Measurements from ENCODE around the gene POLR3K.
A peak's percentile ranks its signal among the peaks of the same experiment; 100 is the strongest.
"Not testable (repeated sequence)": the region's sequence is repeated elsewhere in the genome, so short reads cannot be mapped to it uniquely, and the experiment has no call there.

POLR3K gene

GRCh38 chr16:47234-47633, 6.2 kb downstream of the POLR3K start:
- DNase-seq (ENCODE audit: low read depth in 2 of 3, low spot score in 1 of 3), result no peak

GRCh38 chr16:46510-46909, 6.9 kb downstream of the POLR3K start:
- not testable (repeated sequence) for DNase-seq (ENCODE audit: low read depth in 2 of 3, low spot score in 1 of 3)

- DNase-seq (ENCODE audit: low read depth in 2 of 3, low spot score in 1 of 3), result no peak
Observed at GRCh38 chr16:45454-45853, 8.0 kb downstream of the POLR3K start.

DNA sequence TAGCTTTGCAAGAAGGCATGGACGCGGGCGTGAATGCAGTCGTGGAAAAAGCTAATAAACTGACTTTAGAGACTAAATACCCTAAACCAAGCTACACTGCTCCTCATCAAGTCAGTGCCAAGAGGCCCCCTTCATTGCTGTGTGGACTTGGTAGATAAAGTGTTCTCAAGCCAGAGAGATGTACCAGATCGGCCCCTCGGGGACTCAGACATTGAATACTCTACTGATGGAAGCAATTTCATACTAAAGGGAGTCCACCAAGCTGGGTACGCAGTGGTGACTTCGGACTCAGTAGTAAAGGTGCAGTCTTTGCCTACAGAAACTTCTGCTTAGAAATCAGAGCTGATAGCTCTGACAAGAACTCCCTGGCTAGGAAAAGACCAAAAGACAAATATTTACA, 8.8 kb downstream of the POLR3K start:
- no peak for DNase-seq (ENCODE audit: low read depth in 2 of 3, low spot score in 1 of 3)

- DNase-seq (ENCODE audit: low read depth in 2 of 3, low spot score in 1 of 3), result no peak
Observed at GRCh38 chr16:43294-43693, 10.1 kb downstream of the POLR3K start.

DNA sequence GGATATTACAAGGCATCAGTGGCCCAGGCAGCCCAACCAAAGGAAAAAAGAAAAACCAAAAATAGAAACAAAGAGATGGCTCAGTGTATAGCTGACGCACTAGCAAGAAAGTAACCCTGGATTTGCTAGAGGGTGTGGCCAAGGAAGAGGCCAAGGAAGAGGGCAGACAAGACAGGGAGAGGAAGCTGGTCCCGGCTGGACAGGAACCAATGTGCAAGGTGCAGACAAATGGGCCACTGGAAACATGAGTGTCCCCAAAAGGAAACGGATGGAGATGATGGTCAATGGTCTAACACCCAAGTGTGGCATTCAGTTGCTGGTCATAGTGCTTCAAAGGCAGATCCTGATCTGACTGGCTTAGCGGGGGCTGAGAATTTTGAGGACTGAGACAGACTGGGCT, 10.7 kb downstream of the POLR3K start:
- no peak for DNase-seq (ENCODE audit: low read depth in 2 of 3, low spot score in 1 of 3)

DNA sequence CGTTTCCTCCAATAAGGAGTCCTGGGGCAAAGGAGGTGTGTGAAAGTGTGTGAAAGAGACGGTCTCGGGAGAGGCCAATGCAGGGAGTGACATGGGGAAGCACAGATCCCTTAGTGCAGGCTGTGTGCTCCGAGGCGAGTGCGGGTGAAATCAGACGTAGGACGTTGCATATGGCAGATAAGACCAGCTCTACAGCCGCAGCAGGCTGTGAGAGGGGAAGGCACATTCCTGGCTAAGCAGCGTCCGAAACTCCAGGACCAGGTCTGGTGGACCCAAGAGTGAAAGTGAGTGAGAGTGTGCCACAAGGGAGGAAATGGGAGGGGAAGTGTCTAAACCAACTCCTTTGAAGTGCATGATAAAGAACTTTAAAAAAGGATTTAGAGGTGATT, 11.3 kb downstream of the POLR3K start:
- no peak for DNase-seq (ENCODE audit: low read depth in 2 of 3, low spot score in 1 of 3)

DNA sequence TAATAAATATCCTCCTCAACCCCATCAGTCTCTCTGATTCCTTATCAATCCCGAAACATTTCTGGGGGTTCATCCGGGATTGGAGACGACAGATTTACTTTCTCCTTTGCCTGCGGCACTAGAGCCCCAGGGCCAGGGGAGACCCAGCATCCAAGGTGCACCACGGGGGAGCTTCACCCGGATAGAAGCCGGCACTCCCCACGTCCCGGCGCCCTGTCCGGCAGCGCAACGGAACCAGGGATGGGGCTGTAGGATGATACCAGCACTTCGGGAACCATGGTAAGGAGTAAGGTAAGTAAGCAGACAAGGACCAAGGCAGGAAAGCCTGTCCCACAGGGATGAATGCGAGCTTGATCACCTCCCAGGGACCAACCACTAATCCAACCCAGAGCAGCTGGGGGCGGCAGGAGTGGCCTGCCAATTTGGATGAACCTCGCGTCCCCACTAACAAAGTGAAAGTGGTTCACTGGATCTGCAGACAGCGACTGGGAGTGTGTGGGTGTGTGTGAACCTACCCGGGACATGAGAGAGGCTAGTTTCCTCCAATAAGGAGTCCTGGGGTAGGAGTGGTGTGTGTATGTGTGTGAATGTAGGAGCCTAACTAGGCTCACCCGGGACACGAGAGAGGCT, 11.9 kb downstream of the POLR3K start:
- no peak for DNase-seq (ENCODE audit: low read depth in 2 of 3, low spot score in 1 of 3)

DNA sequence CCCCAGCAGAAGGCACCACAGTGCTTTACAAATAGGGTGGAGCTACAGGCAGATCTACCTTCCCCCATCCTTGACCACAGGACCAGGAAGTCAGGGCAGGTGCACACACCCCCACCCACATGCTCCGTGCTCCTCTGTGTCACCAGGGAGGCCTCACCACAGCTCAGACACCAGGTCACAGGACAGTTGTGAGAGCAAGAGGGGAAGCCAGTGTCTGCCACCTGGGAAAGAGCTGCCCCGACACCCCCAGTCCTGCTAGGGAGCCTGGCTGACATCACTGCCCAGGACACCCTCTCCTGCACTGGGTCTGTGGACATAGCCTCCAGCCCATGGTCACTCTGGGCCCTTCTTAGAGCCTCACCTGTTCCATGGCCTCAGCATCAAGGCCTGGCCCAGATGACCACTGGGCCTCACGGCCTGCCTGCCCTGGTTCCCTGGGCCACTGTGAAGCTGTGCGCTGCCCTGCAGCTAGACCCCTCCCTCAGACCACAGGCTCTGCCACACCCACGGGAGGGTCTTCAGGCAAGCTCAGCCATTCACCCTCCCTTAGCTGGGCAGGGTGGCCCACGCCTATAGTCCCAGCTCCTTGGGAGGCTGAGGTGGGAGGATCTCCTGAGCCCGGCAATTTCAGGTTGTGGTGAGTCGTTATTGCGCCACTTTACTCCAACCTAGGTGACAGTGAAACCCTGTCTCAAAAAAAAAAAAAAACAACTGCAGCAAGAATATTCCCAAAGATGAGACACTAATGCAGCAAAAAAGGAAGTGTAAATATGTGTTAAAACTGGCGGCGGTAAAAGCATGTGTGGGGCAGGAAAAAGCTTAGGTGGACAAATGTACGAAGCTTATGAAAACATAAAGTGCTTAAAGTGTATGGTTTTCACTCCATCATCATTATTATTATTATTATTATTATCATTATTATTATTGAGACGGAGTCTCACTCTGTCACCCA, 14.2 kb downstream of the POLR3K start:
- DNase-seq (ENCODE audit: low read depth in 2 of 3, low spot score in 1 of 3), result peak in 1 of 3 donors; percentile 25

DNA sequence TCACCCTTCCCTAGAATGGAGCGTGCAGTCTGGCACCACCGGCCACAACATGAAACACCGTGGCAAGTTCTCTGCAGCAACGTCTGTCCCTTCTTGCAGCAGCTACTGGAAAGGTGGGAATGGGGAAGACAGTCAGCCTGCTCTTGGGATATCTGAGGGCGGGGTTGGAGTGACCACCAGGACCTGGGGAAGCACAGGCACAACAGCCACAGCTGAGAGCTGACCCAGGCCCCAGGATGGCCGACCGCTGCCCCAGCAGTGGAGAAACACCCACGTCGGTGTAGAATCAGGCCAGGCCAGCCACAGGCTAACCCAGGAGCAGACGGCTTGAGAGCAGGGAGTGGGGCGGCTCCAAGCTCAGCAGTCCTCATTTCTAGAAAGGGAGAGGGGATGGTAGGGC, 15.2 kb downstream of the POLR3K start:
- DNase-seq (ENCODE audit: low read depth in 2 of 3, low spot score in 1 of 3), result not testable (repeated sequence)

DNA sequence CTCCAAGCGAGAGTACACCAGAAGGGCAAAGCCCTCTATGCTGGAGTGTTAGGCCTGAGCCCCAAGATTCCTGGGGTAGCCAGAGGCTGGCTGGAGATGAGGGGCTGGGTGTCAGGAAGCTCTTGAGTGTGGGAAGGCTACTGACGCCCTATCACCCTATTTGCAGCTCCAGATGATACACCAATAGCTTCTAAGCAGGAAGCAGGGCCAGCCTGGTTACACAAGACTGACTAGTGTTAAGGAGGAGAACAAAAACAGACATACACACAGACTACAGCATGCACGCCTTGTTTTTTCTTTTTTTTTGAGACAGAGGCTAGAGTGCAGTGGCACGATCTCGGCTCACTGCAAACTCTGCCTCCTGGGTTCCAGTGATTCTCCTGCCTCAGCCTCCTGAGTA, 15.9 kb downstream of the POLR3K start:
- no peak for DNase-seq (ENCODE audit: low read depth in 2 of 3, low spot score in 1 of 3)

DNA sequence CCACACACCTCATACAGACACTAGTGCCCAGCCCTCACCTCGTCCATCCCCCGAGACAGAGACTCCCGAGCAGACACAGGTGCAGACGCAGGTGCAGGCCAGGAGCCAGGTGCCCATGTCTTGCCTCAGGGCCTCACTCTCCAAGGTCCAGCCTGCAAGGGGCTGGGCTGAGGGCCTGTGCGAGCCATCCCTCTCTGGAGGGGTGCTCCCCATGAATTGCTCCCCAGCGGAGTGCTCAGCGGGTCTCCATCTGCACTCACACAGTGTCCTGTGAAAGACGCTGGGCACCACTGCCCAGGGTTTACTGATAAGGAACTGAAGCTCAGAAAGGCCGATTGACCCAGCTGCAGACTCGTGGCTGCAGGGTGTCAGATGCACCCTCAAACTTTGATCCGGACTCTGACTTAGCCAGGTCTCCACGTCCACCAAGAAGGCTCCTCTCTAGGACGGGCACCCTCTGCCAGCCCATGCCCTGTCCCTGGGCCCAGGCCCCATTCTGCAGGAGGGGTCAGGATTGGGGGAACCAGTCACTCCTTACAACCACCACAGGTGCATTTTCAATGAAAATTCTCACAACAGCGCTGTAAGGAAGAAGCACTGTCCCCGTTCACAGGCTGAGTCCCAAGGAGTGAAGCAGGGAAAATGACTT, 16.9 kb downstream of the POLR3K start:
- no peak for DNase-seq (ENCODE audit: low read depth in 2 of 3, low spot score in 1 of 3)

DNA sequence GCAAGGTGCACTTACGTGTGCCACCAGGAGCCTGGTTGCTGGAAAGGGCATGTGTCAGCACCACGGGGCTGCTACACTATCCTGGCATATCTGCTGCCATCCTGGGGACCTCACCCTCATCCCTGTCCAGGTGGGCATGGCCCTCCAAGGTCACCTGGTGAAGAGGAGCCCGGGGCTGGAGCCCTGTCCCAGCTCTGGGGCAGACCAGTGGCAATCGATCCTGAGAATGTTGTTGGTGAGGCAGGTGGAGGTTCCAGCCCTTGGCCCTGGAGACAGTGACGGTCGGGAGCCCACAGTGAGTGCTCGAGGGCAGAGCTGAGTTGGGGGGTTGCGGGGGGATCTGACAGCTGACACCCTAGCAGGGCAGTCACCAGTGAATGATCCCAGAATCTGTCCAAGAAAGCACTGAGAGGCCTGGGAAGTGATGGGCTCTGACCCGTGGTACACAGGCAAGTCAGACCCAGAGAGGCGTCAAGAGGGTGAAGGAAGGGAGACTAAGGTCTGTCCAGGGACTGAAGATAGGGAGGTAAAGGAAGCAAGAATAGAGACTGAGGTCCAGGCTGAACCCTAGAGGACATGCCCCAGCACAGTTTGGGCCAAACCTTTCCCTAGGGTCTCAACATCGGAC, 17.6 kb downstream of the POLR3K start:
- DNase-seq (ENCODE audit: low read depth in 2 of 3, low spot score in 1 of 3), result no peak

DNA sequence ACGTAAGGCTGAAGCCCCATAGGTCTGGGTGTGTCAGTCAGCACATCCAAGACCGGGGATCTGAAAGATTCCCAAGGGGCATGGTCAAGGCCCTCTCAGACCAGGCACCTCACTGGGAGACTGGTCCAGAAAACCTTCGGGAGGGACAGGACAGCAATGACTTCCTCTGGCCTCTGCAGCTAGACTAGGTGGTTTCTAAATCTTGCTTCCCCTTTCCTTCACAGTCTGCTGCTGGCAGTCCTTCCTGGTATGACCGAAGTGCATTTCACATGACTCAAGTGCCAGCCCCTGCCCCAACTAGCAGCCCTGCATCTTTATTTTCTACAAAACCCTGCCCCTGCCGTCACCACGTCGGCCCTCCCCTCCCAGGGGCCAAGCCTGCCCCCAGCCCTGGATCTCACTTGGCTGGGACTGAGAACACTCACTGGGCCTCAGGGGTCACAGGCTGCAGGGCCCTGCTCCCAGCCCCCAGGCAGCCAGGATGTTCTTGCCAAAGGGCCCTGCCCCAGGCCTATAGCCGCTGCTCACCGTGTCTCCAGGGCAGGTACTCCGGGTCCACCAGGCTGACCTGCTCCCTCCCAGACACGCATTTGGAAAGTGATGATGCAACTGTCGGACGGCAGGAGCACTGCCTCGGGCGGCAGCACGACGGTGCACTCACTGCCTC, 18.3 kb downstream of the POLR3K start:
- no peak for DNase-seq (ENCODE audit: low read depth in 2 of 3, low spot score in 1 of 3)

GRCh38 chr16:34648-34987, 18.8 kb downstream of the POLR3K start:
- DNase-seq (ENCODE audit: low read depth in 2 of 3, low spot score in 1 of 3), result no peak

DNA sequence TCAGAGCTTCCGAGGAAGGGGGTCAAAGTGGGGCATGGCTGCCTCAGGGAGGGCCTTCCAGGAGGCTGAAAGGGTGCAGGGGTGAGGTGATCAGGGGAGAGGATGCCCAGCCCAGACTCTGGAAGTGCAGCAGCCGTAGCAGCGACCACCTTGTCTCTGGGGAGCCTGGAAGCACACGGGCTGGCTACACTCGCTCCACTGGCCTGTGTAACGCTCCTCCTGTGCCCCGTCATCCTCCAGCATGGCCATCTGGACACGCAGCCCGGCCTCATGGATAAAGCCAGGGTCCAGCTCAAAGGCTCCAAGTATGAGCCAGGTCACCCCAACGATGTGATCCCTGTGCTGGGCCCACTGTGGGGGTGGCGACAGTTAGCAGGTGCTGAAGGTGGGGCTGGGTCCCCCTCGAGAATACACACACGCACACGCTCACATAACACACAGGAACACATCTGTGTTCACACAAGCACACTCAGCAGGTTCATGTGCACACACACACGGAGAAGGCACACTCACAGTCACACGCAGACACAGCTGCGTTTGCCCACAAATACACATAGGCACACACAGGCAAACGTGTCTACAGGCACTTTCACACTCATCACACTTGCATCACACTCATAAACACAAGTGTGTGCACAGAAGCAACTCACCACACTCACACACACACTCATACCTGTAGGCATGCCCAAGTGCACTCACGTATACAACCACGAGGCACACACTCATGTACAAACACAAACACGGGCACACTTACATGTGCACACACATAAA, 19.3 kb downstream of the POLR3K start:
- no peak for DNase-seq (ENCODE audit: low read depth in 2 of 3, low spot score in 1 of 3)

DNA sequence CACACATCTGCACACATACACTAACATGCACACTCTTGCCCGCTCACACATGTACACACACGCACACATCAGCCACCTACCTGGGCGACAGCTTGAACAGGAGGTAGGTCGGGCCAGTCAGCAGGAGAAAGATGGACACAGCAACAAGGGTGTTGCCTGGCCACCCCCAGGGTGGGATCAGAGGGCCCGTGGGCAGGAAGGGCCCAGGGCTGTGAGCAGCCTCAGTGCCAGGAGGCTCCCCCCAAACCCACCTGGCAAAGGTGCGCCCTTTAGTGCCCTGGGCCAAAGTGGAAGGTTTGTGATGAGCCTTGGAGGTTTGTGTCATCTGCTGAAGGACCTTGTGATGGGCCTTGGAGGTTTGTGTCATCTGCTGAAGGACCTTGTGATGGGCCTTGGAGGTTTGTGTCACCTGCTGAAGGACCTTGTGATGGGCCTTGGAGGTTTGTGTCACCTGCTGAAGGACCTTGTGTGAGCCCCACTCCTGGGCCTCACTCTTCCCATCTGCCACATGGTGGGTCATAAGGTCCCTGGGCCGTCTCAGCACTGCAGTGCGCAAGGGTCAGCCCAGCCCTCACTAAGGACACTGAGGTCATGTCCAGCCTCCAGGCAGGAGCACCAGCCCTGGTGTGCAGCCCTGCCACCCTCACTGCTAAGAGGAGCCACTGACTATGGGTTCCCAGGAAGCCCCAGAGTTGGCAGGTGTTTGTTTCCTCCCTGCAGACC, 20.1 kb downstream of the POLR3K start:
- not testable (repeated sequence) for DNase-seq (ENCODE audit: low read depth in 2 of 3, low spot score in 1 of 3)

DNA sequence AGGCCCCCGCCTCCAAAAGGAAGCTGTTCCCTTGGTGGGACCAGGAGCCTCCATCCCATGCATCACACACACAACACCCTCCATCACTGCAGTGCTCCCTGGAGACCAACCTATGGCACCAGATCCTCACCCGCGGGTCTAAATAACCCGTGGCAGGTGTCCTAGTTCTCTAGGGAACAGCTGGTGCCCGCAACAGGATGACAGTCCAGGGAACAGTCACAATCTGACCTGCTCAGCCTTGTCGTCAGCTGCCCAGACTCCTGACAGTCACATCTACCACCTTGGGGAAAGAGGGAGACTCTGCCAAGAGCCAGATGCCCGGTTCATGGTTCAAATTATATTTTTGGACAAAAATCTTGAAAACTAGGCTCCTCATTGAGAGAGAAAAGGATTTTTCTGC, 22.8 kb downstream of the POLR3K start:
- not testable (repeated sequence) for DNase-seq (ENCODE audit: low read depth in 2 of 3, low spot score in 1 of 3)

DNA sequence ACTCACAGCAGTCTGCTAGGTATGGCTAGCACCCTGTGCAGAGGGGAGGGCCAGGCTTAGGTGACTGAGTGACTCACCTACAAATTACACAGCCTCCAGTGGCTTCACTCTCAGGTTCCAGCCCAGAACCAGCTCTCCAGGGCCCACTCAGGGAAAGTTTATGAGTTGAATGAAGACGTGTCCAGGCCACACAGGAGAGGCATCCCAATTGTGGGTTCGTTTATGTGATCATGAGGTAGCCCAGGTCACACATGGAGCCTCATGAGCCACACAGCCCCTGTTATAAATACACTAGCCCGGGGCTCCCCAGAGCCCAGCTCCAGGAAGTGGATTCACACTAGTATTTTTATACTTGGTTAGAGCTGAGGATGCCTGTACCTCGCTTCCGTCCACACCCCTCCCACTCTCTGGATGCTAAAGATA, 27.5 kb downstream of the POLR3K start:
- DNase-seq (ENCODE audit: low read depth in 2 of 3, low spot score in 1 of 3), result not testable (repeated sequence)

- DNase-seq (ENCODE audit: low read depth in 2 of 3, low spot score in 1 of 3), result not testable (repeated sequence)
Observed at GRCh38 chr16:24151-24550, 29.3 kb downstream of the POLR3K start.

Data from stimulated activated CD4-positive, alpha-beta T cell treated with anti-CD3 and anti-CD28 coated beads, Interleukin-12 subunit alpha, Interleukin-12 subunit beta, amount 100 ng/mL, for 48 hours (primary cell).